GM23338 (cell line): Measurements from ENCODE around the gene PPP4C. TPM values are rescaled to one million over a fixed set of nuclear protein-coding genes. Genes with fewer than 3 reads are reported as not detected.

ENCODE experiments used
- ATAC-seq: fragments of 200-7000 bp; cut with Tn5 transposase; 3 replicates; pipeline ENCODE4 v1.9.1; 2020
- DNase-seq: peaks from one replicate; pipeline ENCODE4 v3.0.0-alpha.2; 2015; ENCODE audit warnings: low spot score
- H2AFZ ChIP-seq: fragments of 200-600 bp; sonication (generic); 2 replicates; pipeline ENCODE4 v1.8.0; 2016; ENCODE audit warnings: antibody characterized with exemption, mild to moderate bottlenecking, moderate library complexity
- H3F3A ChIP-seq: fragments of 200-600 bp; sonication (generic); replicated peaks from 2 replicates; pipeline ENCODE4 v1.8.0; 2017; ENCODE audit warnings: antibody characterized with exemption, mixed run types, low read depth
- H3K27ac ChIP-seq: fragments of 200-600 bp; sonication (generic); 2 replicates; pipeline ENCODE4 v1.6.1; 2016; ENCODE audit warnings: low read depth
- H3K27me3 ChIP-seq: fragments of 200-600 bp; sonication (generic); 2 replicates; pipeline ENCODE4 v1.8.0; 2016; ENCODE audit warnings: mild to moderate bottlenecking, mixed run types, moderate library complexity; ENCODE audit not compliant: insufficient read depth
- H3K36me3 ChIP-seq: fragments of 200-600 bp; sonication (generic); 2 replicates; pipeline ENCODE4 v1.8.0; 2016; ENCODE audit warnings: mild to moderate bottlenecking; ENCODE audit not compliant: insufficient read depth
- H3K4me1 ChIP-seq: fragments of 200-600 bp; sonication (generic); 2 replicates; pipeline ENCODE4 v1.8.0; 2016; ENCODE audit warnings: mild to moderate bottlenecking, moderate library complexity; ENCODE audit not compliant: insufficient read depth
- H3K4me2 ChIP-seq: fragments of 200-600 bp; sonication (generic); 2 replicates; pipeline ENCODE4 v1.7.1; 2017; ENCODE audit warnings: mixed run types
- H3K4me3 ChIP-seq: fragments of 200-600 bp; sonication (generic); 2 replicates; pipeline ENCODE4 v1.6.1; 2016; ENCODE audit warnings: mixed run types
- H3K79me2 ChIP-seq: fragments of 200-600 bp; sonication (generic); replicated peaks from 2 replicates; pipeline ENCODE4 v1.8.0; 2017; ENCODE audit warnings: mild to moderate bottlenecking; ENCODE audit not compliant: insufficient read depth
- H3K9me2 ChIP-seq: fragments of 200-600 bp; sonication (generic); 2 replicates; pipeline ENCODE4 v1.8.0; 2017; ENCODE audit not compliant: insufficient read depth
- H4K20me1 ChIP-seq: fragments of 200-600 bp; sonication (generic); replicated peaks from 2 replicates; pipeline ENCODE4 v1.8.0; 2017; ENCODE audit warnings: mild to moderate bottlenecking; ENCODE audit not compliant: insufficient read depth
- H3K27ac Mint-ChIP-seq: 2 replicates; pipeline ENCODE4 v1.8.0; 2020; ENCODE audit warnings: inconsistent platforms, mild to moderate bottlenecking, moderate library complexity, mixed read lengths
- H3K27me3 Mint-ChIP-seq: 3 replicates; pipeline ENCODE4 v1.8.0; 2022; ENCODE audit warnings: low read depth, mild to moderate bottlenecking, moderate library complexity, mixed read lengths, inconsistent platforms; ENCODE audit not compliant: insufficient read depth, poor library complexity
- H3K36me3 Mint-ChIP-seq: 3 replicates; pipeline ENCODE4 v1.8.0; 2021; ENCODE audit warnings: low read depth, mild to moderate bottlenecking, inconsistent platforms, moderate library complexity, mixed read lengths
- H3K4me1 Mint-ChIP-seq: 3 replicates; pipeline ENCODE4 v1.8.0; 2020; ENCODE audit warnings: mild to moderate bottlenecking, inconsistent platforms, mixed read lengths
- H3K4me3 Mint-ChIP-seq: 3 replicates; pipeline ENCODE4 v1.8.0; 2021; ENCODE audit warnings: moderate library complexity, mild to moderate bottlenecking, inconsistent platforms, mixed read lengths
- H3K9me3 Mint-ChIP-seq: 3 replicates; pipeline ENCODE4 v1.8.0; 2020; ENCODE audit warnings: moderate library complexity, mild to moderate bottlenecking, inconsistent platforms, mixed read lengths
- CREB1 ChIP-seq: fragments of 250-450 bp; sonication (Bioruptor Pico); IDR thresholded peaks from 2 replicates; pipeline ENCODE4 v1.5.0; 2020; ENCODE audit warnings: low read depth, mild to moderate bottlenecking, moderate library complexity
- EZH2 ChIP-seq: fragments of 200-600 bp; sonication (generic); IDR thresholded peaks from one replicate; pipeline ENCODE4 v1.8.0; 2017; ENCODE audit warnings: antibody characterized with exemption, mild to moderate bottlenecking, low read depth; ENCODE audit not compliant: unreplicated experiment
- EZH2phosphoT487 ChIP-seq: fragments of 200-600 bp; sonication (generic); IDR thresholded peaks from one replicate; pipeline ENCODE4 v1.8.1; 2018; ENCODE audit warnings: antibody characterized with exemption; ENCODE audit not compliant: unreplicated experiment
- JUNB ChIP-seq: IDR thresholded peaks from one replicate; pipeline ENCODE4 v1.6.1; 2016; ENCODE audit warnings: antibody characterized with exemption; ENCODE audit not compliant: unreplicated experiment
- NANOG ChIP-seq: IDR thresholded peaks from 2 replicates; pipeline ENCODE4 v1.6.1; 2016; ENCODE audit warnings: antibody characterized with exemption, borderline replicate concordance
- POLR2AphosphoS5 ChIP-seq: IDR thresholded peaks from 2 replicates; pipeline ENCODE4 v1.6.1; 2016; ENCODE audit warnings: antibody characterized with exemption, low read depth
- STAT1 ChIP-seq: IDR thresholded peaks from one replicate; pipeline ENCODE4 v1.6.1; 2016; ENCODE audit warnings: antibody characterized with exemption; ENCODE audit not compliant: unreplicated experiment
- ZNF114 ChIP-seq: fragments of 250-450 bp; sonication (Bioruptor Pico); IDR thresholded peaks from 2 replicates; pipeline ENCODE4 v1.5.0; 2020; ENCODE audit warnings: mild to moderate bottlenecking, moderate library complexity
- ZNF331 ChIP-seq: fragments of 250-450 bp; sonication (Bioruptor Pico); IDR thresholded peaks from 2 replicates; pipeline ENCODE4 v1.5.0; 2020; ENCODE audit warnings: low read depth, mild to moderate bottlenecking, moderate library complexity
- polyA plus RNA-seq: library from polyadenylated mRNA; unstranded; fragments of >200 nt; fragmentation: Nextera tagmentation; extraction: Ambion mirVana; gene quantifications from 2 replicates; pipeline ENCODE4 v1.2.1, GENCODE V29; 2016
- total RNA-seq: library from RNA; depleted of rRNA; stranded (reverse); fragments of >200 nt; shearing (Covaris generic); gene quantifications from 2 replicates; pipeline ENCODE4 v1.2.3, GENCODE V29; 2014
- TF ChIP-seq, protein P1 (sequence below), 2 experiments: fragments of 200-600 bp in 1 of 2; sonication (generic) in 1 of 2; conservative IDR thresholded peaks; 2 replicates each; pipeline versions ENCODE4 v1.5.1 to v1.6.1; 2016 to 2017; ENCODE audit warnings: antibody characterized with exemption in 2 of 2, low read depth in 2 of 2, mild to moderate bottlenecking in 2 of 2, moderate library complexity in 1 of 2
- TF ChIP-seq, protein P2 (sequence below): fragments of 250-450 bp; sonication (Bioruptor Pico); IDR thresholded peaks from 2 replicates; pipeline ENCODE4 v1.5.0; 2020; ENCODE audit warnings: mild to moderate bottlenecking, moderate library complexity
- TF ChIP-seq, protein P3 (sequence below): IDR thresholded peaks from one replicate; pipeline ENCODE4 v1.6.1; 2018; ENCODE audit warnings: antibody characterized with exemption; ENCODE audit not compliant: unreplicated experiment
- TF ChIP-seq, protein P4 (sequence below): IDR thresholded peaks from 2 replicates; pipeline ENCODE4 v1.6.1; 2016; ENCODE audit warnings: antibody characterized with exemption

The PPP4C gene
- total and polyA plus RNA-seq, 2 experiments from 2014 or later: 120 to 170 TPM

DNA sequence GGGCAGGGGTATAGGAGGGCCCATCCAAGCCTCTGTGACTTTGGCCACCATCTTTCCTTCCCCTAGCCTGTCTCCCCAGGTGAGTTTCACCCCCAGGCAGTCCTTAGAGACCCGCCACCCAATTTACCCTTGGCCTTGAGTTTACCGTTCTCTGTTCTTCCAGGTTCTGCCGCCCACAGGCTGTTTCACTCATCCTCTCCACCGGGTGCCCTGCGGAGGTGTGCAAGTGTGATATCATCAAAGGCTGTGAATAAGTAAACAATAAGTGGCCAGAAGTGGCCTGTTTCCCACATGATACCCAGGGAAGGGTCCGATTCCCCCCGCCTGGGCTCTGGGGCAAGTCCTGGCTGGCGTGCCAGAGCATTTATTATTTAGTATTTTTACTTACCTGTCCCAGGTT, 29.6 kb upstream of the PPP4C start:
- no peaks in the 10 kb centered on the region for H3K36me3 ChIP-seq
- no peak for ATAC-seq
- no peaks in the 10 kb centered on the region for H3K27me3 ChIP-seq

More for the DNA sequence above, 29.6 kb upstream of the PPP4C start:
- Mint-ChIP-seq H3K4me3 (no peak overlapping the region), H3K36me3 (no peaks in the 10 kb centered on the region), H3K4me1 (no peaks in the 10 kb centered on the region), H3K9me3 (no peaks in the 10 kb centered on the region; the same call in 2 of the 3 replicates), H3K27me3 (peaks cover 9% of the 10 kb centered on the region), H3K27ac (no peak overlapping the region)
- Histone ChIP-seq H3K79me2 (no peaks in the 10 kb centered on the region), H2AFZ (no peak overlapping the region), H4K20me1 (no peaks in the 10 kb centered on the region), H3K4me3 (no peak overlapping the region), H3K9me2 (no peaks in the 10 kb centered on the region), H3K27ac (no peak overlapping the region), H3F3A (no peaks in the 10 kb centered on the region), H3K4me2 (no peak overlapping the region), H3K4me1 (no peaks in the 10 kb centered on the region)
- DNase-seq: no peak
- TF ChIP-seq ZNF331 (CRISPR knock-in tag) (no peak), STAT1 (no peak), JUNB (no peak), NANOG (no peak), CREB1 (CRISPR knock-in tag) (no peak), ZNF114 (CRISPR knock-in tag) (no peak), EZH2phosphoT487 (no peak), EZH2 (no peak), POLR2AphosphoS5 (no peak)
- TF ChIP-seq, protein P1, sequence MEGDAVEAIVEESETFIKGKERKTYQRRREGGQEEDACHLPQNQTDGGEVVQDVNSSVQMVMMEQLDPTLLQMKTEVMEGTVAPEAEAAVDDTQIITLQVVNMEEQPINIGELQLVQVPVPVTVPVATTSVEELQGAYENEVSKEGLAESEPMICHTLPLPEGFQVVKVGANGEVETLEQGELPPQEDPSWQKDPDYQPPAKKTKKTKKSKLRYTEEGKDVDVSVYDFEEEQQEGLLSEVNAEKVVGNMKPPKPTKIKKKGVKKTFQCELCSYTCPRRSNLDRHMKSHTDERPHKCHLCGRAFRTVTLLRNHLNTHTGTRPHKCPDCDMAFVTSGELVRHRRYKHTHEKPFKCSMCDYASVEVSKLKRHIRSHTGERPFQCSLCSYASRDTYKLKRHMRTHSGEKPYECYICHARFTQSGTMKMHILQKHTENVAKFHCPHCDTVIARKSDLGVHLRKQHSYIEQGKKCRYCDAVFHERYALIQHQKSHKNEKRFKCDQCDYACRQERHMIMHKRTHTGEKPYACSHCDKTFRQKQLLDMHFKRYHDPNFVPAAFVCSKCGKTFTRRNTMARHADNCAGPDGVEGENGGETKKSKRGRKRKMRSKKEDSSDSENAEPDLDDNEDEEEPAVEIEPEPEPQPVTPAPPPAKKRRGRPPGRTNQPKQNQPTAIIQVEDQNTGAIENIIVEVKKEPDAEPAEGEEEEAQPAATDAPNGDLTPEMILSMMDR (conservative IDR thresholded peaks at IDR 0.05; ENCODE audit: low read depth in 2 of 2): no peak
- TF ChIP-seq, protein P2, sequence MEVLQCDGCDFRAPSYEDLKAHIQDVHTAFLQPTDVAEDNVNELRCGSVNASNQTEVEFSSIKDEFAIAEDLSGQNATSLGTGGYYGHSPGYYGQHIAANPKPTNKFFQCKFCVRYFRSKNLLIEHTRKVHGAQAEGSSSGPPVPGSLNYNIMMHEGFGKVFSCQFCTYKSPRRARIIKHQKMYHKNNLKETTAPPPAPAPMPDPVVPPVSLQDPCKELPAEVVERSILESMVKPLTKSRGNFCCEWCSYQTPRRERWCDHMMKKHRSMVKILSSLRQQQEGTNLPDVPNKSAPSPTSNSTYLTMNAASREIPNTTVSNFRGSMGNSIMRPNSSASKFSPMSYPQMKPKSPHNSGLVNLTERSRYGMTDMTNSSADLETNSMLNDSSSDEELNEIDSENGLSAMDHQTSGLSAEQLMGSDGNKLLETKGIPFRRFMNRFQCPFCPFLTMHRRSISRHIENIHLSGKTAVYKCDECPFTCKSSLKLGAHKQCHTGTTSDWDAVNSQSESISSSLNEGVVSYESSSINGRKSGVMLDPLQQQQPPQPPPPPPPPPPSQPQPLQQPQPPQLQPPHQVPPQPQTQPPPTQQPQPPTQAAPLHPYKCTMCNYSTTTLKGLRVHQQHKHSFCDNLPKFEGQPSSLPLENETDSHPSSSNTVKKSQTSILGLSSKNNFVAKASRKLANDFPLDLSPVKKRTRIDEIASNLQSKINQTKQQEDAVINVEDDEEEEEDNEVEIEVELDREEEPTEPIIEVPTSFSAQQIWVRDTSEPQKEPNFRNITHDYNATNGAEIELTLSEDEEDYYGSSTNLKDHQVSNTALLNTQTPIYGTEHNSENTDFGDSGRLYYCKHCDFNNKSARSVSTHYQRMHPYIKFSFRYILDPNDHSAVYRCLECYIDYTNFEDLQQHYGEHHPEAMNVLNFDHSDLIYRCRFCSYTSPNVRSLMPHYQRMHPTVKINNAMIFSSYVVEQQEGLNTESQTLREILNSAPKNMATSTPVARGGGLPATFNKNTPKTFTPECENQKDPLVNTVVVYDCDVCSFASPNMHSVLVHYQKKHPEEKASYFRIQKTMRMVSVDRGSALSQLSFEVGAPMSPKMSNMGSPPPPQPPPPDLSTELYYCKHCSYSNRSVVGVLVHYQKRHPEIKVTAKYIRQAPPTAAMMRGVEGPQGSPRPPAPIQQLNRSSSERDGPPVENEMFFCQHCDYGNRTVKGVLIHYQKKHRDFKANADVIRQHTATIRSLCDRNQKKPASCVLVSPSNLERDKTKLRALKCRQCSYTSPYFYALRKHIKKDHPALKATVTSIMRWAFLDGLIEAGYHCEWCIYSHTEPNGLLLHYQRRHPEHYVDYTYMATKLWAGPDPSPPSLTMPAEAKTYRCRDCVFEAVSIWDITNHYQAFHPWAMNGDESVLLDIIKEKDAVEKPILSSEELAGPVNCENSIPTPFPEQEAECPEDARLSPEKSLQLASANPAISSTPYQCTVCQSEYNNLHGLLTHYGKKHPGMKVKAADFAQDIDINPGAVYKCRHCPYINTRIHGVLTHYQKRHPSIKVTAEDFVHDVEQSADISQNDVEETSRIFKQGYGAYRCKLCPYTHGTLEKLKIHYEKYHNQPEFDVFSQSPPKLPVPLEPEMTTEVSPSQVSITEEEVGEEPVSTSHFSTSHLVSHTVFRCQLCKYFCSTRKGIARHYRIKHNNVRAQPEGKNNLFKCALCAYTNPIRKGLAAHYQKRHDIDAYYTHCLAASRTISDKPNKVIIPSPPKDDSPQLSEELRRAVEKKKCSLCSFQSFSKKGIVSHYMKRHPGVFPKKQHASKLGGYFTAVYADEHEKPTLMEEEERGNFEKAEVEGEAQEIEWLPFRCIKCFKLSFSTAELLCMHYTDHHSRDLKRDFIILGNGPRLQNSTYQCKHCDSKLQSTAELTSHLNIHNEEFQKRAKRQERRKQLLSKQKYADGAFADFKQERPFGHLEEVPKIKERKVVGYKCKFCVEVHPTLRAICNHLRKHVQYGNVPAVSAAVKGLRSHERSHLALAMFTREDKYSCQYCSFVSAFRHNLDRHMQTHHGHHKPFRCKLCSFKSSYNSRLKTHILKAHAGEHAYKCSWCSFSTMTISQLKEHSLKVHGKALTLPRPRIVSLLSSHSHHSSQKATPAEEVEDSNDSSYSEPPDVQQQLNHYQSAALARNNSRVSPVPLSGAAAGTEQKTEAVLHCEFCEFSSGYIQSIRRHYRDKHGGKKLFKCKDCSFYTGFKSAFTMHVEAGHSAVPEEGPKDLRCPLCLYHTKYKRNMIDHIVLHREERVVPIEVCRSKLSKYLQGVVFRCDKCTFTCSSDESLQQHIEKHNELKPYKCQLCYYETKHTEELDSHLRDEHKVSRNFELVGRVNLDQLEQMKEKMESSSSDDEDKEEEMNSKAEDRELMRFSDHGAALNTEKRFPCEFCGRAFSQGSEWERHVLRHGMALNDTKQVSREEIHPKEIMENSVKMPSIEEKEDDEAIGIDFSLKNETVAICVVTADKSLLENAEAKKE (CRISPR knock-in tag): no peak
- TF ChIP-seq, protein P3, sequence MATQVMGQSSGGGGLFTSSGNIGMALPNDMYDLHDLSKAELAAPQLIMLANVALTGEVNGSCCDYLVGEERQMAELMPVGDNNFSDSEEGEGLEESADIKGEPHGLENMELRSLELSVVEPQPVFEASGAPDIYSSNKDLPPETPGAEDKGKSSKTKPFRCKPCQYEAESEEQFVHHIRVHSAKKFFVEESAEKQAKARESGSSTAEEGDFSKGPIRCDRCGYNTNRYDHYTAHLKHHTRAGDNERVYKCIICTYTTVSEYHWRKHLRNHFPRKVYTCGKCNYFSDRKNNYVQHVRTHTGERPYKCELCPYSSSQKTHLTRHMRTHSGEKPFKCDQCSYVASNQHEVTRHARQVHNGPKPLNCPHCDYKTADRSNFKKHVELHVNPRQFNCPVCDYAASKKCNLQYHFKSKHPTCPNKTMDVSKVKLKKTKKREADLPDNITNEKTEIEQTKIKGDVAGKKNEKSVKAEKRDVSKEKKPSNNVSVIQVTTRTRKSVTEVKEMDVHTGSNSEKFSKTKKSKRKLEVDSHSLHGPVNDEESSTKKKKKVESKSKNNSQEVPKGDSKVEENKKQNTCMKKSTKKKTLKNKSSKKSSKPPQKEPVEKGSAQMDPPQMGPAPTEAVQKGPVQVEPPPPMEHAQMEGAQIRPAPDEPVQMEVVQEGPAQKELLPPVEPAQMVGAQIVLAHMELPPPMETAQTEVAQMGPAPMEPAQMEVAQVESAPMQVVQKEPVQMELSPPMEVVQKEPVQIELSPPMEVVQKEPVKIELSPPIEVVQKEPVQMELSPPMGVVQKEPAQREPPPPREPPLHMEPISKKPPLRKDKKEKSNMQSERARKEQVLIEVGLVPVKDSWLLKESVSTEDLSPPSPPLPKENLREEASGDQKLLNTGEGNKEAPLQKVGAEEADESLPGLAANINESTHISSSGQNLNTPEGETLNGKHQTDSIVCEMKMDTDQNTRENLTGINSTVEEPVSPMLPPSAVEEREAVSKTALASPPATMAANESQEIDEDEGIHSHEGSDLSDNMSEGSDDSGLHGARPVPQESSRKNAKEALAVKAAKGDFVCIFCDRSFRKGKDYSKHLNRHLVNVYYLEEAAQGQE: no peak
- TF ChIP-seq, protein P4, sequence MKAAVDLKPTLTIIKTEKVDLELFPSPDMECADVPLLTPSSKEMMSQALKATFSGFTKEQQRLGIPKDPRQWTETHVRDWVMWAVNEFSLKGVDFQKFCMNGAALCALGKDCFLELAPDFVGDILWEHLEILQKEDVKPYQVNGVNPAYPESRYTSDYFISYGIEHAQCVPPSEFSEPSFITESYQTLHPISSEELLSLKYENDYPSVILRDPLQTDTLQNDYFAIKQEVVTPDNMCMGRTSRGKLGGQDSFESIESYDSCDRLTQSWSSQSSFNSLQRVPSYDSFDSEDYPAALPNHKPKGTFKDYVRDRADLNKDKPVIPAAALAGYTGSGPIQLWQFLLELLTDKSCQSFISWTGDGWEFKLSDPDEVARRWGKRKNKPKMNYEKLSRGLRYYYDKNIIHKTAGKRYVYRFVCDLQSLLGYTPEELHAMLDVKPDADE: no peak
